ENCODE data around the gene SCN10A.

DNA sequence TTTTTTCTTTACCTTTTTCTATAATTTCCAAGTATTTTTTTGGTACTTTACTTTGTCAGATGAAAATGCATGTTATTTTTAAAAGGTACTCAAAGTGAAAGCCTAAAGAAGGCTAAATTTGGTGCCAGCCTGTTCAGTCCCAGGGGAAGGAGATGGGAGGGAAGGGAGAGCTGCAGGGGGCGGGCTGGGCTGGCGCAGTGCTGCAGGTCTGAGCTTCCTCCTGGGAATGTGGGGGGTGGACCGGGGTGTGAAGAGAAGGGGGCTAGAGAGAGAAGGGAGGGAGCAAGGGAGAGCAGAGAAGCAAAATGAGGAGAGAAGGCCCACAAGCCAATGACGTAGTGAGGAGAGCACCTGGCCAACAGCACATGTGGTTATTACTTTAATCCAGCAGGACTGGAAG, 95.6 kb downstream of the SCN10A start:
- TF ChIP-seq TAF1 (IDR thresholded peaks at IDR 0.05; ENCODE audit: low read depth, low read length) (no peak), SPI1 (IDR thresholded peaks at IDR 0.05; ENCODE audit: low read depth, low read length) (no peak)

Data from GM12891 (cell line).